IMR-90 (cell line): Measurements from ENCODE around the gene NPHP4. TPM values are rescaled to one million over a fixed set of nuclear protein-coding genes. Genes with fewer than 3 reads are reported as not detected.
A peak's percentile ranks its signal among the peaks of the same experiment; 100 is the strongest.

Source experiments
- ATAC-seq: fragments of 200-7000 bp; cut with Tn5 transposase; 2 replicates; pipeline ENCODE4 v1.9.1; 2020; ENCODE audit warnings: low read depth, mild to moderate bottlenecking, moderate library complexity
- BruUV-seq: library from RNA; stranded (reverse); fragments of 400-500 nt; replicated peaks from 2 replicates; lab custom pipeline; 2021; lab: Mats Ljungman, UMichigan
- CTCF ChIA-PET: fragments of 300-600 bp; formaldehyde crosslinking; extraction: SDS; loops from one replicate; lab custom pipeline; 2021; ENCODE audit warnings: antibody characterized with exemption; lab: Yijun Ruan, JAX
- POLR2A ChIA-PET: fragments of 300-600 bp; sonication (Branson Sonifier 250); formaldehyde crosslinking; loops from one replicate; lab custom pipeline; 2022; ENCODE audit warnings: antibody characterized with exemption; ENCODE audit not compliant: unreplicated experiment; lab: Charles Lee
- DNase-seq: peaks from one replicate; pipeline ENCODE4 v3.0.0; 2013
- H2AFZ ChIP-seq: replicated peaks from 2 replicates; pipeline ENCODE3; 2013; ENCODE audit warnings: low read length, mild to moderate bottlenecking; ENCODE audit not compliant: poor library complexity
- H2AK5ac ChIP-seq: 2 replicates; pipeline ENCODE4 v1.6.1; 2013; ENCODE audit warnings: low read depth, low read length, inconsistent platforms
- H2AK9ac ChIP-seq: replicated peaks from 2 replicates; pipeline ENCODE3; 2013; ENCODE audit warnings: mild to moderate bottlenecking, low read depth, low read length, moderate library complexity; ENCODE audit not compliant: poor library complexity
- H2BK120ac ChIP-seq: 2 replicates; pipeline ENCODE4 v1.6.1; 2013; ENCODE audit warnings: low read depth, low read length, inconsistent platforms
- H2BK15ac ChIP-seq: 3 replicates; pipeline ENCODE4 v1.6.1; 2013; ENCODE audit warnings: low read depth, low read length, inconsistent platforms
- H2BK20ac ChIP-seq: 2 replicates; pipeline ENCODE4 v1.6.1; 2013; ENCODE audit warnings: low read depth, mild to moderate bottlenecking, inconsistent platforms, low read length, moderate library complexity
- H2BK5ac ChIP-seq: 2 replicates; pipeline ENCODE4 v1.6.1; 2013; ENCODE audit warnings: mild to moderate bottlenecking, low read depth, low read length, inconsistent platforms; ENCODE audit not compliant: poor library complexity, severe bottlenecking
- H3K14ac ChIP-seq: replicated peaks from 2 replicates; pipeline ENCODE4 v1.6.1; 2013; ENCODE audit warnings: low read depth, low read length, inconsistent platforms
- H3K18ac ChIP-seq: 2 replicates; pipeline ENCODE4 v1.6.1; 2013; ENCODE audit warnings: low read depth, low read length, control low read depth
- H3K23ac ChIP-seq: 2 replicates; pipeline ENCODE4 v1.6.1; 2013; ENCODE audit warnings: low read depth, low read length, inconsistent platforms
- H3K27ac ChIP-seq: 2 replicates; pipeline ENCODE4 v1.5.1; 2013; ENCODE audit warnings: mild to moderate bottlenecking, control low read depth, low read length; ENCODE audit not compliant: insufficient read depth
- H3K27me3 ChIP-seq: 2 replicates; pipeline ENCODE4 v1.6.1; 2013; ENCODE audit warnings: low read length; ENCODE audit not compliant: control insufficient read depth, insufficient read depth
- H3K36me3 ChIP-seq: 2 replicates; pipeline ENCODE4 v1.6.1; 2013; ENCODE audit warnings: low read length, mixed read lengths; ENCODE audit not compliant: control insufficient read depth, insufficient read depth
- H3K4ac ChIP-seq: 2 replicates; pipeline ENCODE4 v1.6.1; 2013; ENCODE audit warnings: low read depth, low read length, inconsistent platforms
- H3K4me1 ChIP-seq: 2 replicates; pipeline ENCODE4 v1.6.1; 2013; ENCODE audit warnings: low read length, mixed read lengths; ENCODE audit not compliant: control insufficient read depth, insufficient read depth
- H3K4me2 ChIP-seq: 2 replicates; pipeline ENCODE4 v1.6.1; 2013; ENCODE audit warnings: low read depth, mild to moderate bottlenecking, control low read depth, low read length, moderate library complexity
- H3K4me3 ChIP-seq: 2 replicates; pipeline ENCODE4 v1.5.1; 2013; ENCODE audit warnings: low read depth, mild to moderate bottlenecking, control low read depth, low read length, moderate library complexity; ENCODE audit not compliant: insufficient read depth
- H3K56ac ChIP-seq: 2 replicates; pipeline ENCODE4 v1.6.1; 2013; ENCODE audit warnings: low read length, inconsistent platforms; ENCODE audit not compliant: insufficient read depth; ENCODE audit errors: extremely low read depth
- H3K79me1 ChIP-seq, 2 experiments: 2 replicates each; pipeline ENCODE4 v1.6.1; 2013; ENCODE audit warnings: low read length in 2 of 2, inconsistent platforms in 1 of 2, low read depth in 1 of 2
- H3K9ac ChIP-seq: 2 replicates; pipeline ENCODE4 v1.6.1; 2013; ENCODE audit warnings: low read depth, low read length, control low read depth
- H3K9me1 ChIP-seq: 2 replicates; pipeline ENCODE4 v1.6.1; 2013; ENCODE audit warnings: low read length, inconsistent platforms; ENCODE audit not compliant: insufficient read depth
- H3K9me3 ChIP-seq: 2 replicates; pipeline ENCODE4 v1.6.1; 2013; ENCODE audit warnings: low read length; ENCODE audit not compliant: control insufficient read depth, insufficient read depth
- H4K20me1 ChIP-seq: 2 replicates; pipeline ENCODE4 v1.6.1; 2013; ENCODE audit warnings: low read length, inconsistent platforms; ENCODE audit not compliant: insufficient read depth
- H4K5ac ChIP-seq: 2 replicates; pipeline ENCODE4 v1.6.1; 2013; ENCODE audit warnings: mild to moderate bottlenecking, low read depth, low read length, control low read depth
- H4K8ac ChIP-seq, 2 experiments: 2 replicates each; pipeline ENCODE4 v1.6.1; 2013; ENCODE audit warnings: low read depth in 2 of 2, low read length in 2 of 2, control low read depth in 1 of 2, inconsistent platforms in 1 of 2
- H4K91ac ChIP-seq: 2 replicates; pipeline ENCODE4 v1.6.1; 2013; ENCODE audit warnings: low read depth, low read length, inconsistent platforms; ENCODE audit not compliant: insufficient read depth
- MAZ ChIP-seq: IDR thresholded peaks from 2 replicates; pipeline ENCODE4 v1.6.1; 2012; ENCODE audit warnings: low read depth, mild to moderate bottlenecking, low read length, improper control_type of control experiment, moderate library complexity, borderline replicate concordance
- SMC3 ChIP-seq: fragments of 150-350 bp; IDR thresholded peaks from 2 replicates; pipeline ENCODE4 v1.6.1; 2016; ENCODE audit warnings: low read depth, mild to moderate bottlenecking, antibody characterized with exemption, low read length, moderate library complexity
- WGBS, 2 experiments: methylation state at CpG; one replicate each; pipeline versions ENCODE4 v1.1.5 to v1.1.7; 2013; ENCODE audit warnings: missing lambda C conversion rate in 2 of 2; ENCODE audit not compliant: insufficient read length in 1 of 2; ENCODE audit errors: extremely low coverage in 2 of 2; 5-methylcytosine and 5-hydroxymethylcytosine counted together
- dilution Hi-C: fragments of 300-500 bp; cut with HindIII; formaldehyde crosslinking; loops from one replicate; pipeline ENCODE4 v1.14.3; 2018; ENCODE audit warnings: low sequenced_read_pairs; ENCODE audit not compliant: unreplicated experiment
- in situ Hi-C: fragments of 300-500 bp; cut with MboI; formaldehyde crosslinking; loops from 3 replicates; pipeline ENCODE4 v1.14.3; 2019; ENCODE audit warnings: low sequenced_read_pairs, inconsistent platforms, mixed read lengths
- intact Hi-C: fragments of 100-400 bp; cut with micrococcal nuclease; formaldehyde crosslinking; loops from 2 replicates; pipeline ENCODE4 v1.10.0; 2022
- polyA plus RNA-seq, 3 experiments: library from polyadenylated mRNA; depleted of rRNA; stranded (reverse); fragments of >200 nt; gene quantifications; 2 replicates each; pipeline ENCODE4 v1.2.3, GENCODE V29; 2012; ENCODE audit warnings: low replicate concordance in 1 of 3
- total RNA-seq: library from RNA; depleted of rRNA; stranded (reverse); fragments of >200 nt; gene quantifications from 2 replicates; pipeline ENCODE4 v1.2.3, GENCODE V29; 2012

NPHP4 gene
- total and polyA plus RNA-seq, 2 of the 4 experiments (the other 2 are of a cell fraction), result 2.0 to 5.5 TPM

DNA sequence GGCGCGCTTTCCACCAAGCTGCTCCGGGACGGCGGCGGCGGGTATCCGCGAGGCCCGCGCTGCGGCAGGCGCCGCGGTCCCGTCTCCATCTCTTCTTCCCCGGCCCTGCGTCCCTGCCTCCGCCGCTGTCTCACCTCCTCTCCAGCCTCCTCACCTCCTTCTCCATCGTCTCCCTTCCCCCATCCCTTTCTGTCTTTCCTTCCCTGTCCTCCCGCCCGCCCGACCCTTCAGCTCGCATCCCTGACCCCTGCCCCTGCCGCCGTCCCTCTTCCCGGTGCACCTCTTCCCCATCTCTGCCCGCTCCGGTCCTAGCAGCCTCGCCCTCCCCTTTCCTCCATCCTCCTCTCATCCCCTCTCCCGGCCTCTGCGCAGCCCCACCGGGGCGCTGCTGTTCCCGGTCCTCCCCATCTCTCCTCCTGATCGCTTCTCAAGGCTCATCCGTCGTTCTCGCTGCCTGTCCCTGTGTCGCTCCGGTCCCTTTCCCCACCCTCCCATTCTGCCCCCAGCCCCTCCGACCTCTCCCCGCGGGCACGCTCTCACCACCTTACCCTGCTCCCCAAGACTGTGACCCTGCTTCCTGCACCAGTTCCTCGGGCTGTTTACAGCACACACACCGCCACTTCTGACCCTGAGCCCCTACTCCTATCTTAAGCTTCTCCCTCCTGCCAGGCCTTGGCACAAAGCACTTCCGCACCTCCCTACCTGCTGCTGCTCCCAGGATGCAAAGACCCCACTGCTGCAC, 760 bp upstream of the NPHP4 start:
- CTCF ChIA-PET, result interaction anchor here (0.6 to 1.1 kb wide), 3 partner anchors 11 to 99 kb away, joined by 3 read pairs; no protein-coding TSS in a partner anchor
- Histone ChIP-seq H4K5ac (no peak overlapping the region), H3K27me3 (no peaks in the 10 kb centered on the region), H3K36me3 (no peaks in the 10 kb centered on the region), H3K4me1 (peaks cover 10% of the 10 kb centered on the region), H3K4me3 (peak overlapping the region; percentile 51), H2AFZ (peak overlapping the region; percentile 100), H2AK9ac (peak overlapping the region; percentile 78), H3K14ac (no peak overlapping the region), H3K9me3 (no peaks in the 10 kb centered on the region), H3K23ac (peak overlapping the region; percentile 49; the same call in 1 of the 2 replicates), H3K27ac (no peak overlapping the region), H2BK15ac (no peak overlapping the region), H3K79me1 (peaks cover 8 to 11% of the 10 kb centered on the region in 2 experiments; a peak in 3 of 4 replicates), H3K9ac (peak overlapping the region; percentile 51; the same call in 1 of the 2 replicates), H3K56ac (no peak overlapping the region), H3K9me1 (no peaks in the 10 kb centered on the region), H3K4ac (no peak overlapping the region), H3K18ac (no peak overlapping the region), H4K8ac (peak overlapping the region in 1 of 2 experiments; percentile 33; a peak in 1 of 4 replicates), H4K91ac (no peak overlapping the region), H3K4me2 (peak overlapping the region; percentile 96), H4K20me1 (no peaks in the 10 kb centered on the region), H2BK5ac (no peak overlapping the region), H2BK20ac (no peak overlapping the region), H2BK120ac (no peak overlapping the region), H2AK5ac (no peak overlapping the region)
- peak; percentile 8 for ATAC-seq
- no TSS peak for BruUV-seq
- POLR2A ChIA-PET, result no interaction called here
- 2% methylated on average over 31 of the region's 49 CpGs; no CpG with 5 or more reads in 1 of the 2 experiments for WGBS, 2 experiments
- intact Hi-C loops, result no loop called here
- dilution Hi-C loops, result no loop called here
- TF ChIP-seq MAZ (0 out of 2 replicates have a peak, but pooled peaks have one; percentile 6), SMC3 (no peak)
- DNase-seq, result no peak
- in situ Hi-C loops, result no loop called here
